HCT116 (cell line): ENCODE results near the gene ATP6V1B1. TPM values are rescaled to one million over a fixed set of nuclear protein-coding genes. Genes with fewer than 3 reads are reported as not detected.

Source experiments
- ATAC-seq: fragments of 200-7000 bp; cut with Tn5 transposase; 2 replicates; pipeline ENCODE4 v1.9.1; 2020; ENCODE audit warnings: mild to moderate bottlenecking, moderate library complexity
- BruUV-seq: library from RNA; stranded (reverse); fragments of 400-500 nt; replicated peaks from 2 replicates; lab custom pipeline; 2021; lab: Mats Ljungman, UMichigan
- CTCF ChIA-PET: fragments of 300-600 bp; sonication (Branson Sonifier 250); formaldehyde crosslinking; loops from one replicate; lab custom pipeline; 2021; ENCODE audit warnings: antibody characterized with exemption; lab: Charles Lee
- POLR2A ChIA-PET: fragments of 300-600, 350-600 bp; sonication (Branson Sonifier 250); formaldehyde crosslinking; loops from one replicate; lab custom pipeline; 2021; ENCODE audit warnings: antibody characterized with exemption; lab: Charles Lee
- RAD21 ChIA-PET, 2 experiments: fragments of 300-600 bp; sonication (Branson Sonifier 250); formaldehyde crosslinking; loops; one replicate each; lab custom pipeline; 2023; ENCODE audit warnings: low total read pairs in 2 of 2; ENCODE audit not compliant: uncharacterized antibody in 2 of 2, unreplicated experiment in 2 of 2, low non-redundant PET in 1 of 2; lab: Charles Lee
- DNase-seq: peaks from one replicate; pipeline ENCODE4 v3.0.0-alpha.2; 2010; ENCODE audit warnings: low read depth, low spot score
- H2AFZ ChIP-seq: fragments of 200-600 bp; shearing (Covaris generic), sonication (generic); 2 replicates; pipeline ENCODE4 v1.6.1; 2017; ENCODE audit warnings: low read depth, mixed run types, mixed read lengths, antibody characterized with exemption, low read length; ENCODE audit not compliant: poor library complexity, severe bottlenecking
- H3K27ac ChIP-seq: 2 replicates; pipeline ENCODE4 v1.5.1; 2012; ENCODE audit warnings: low read depth, low read length
- H3K27me3 ChIP-seq: fragments of 200-600 bp; sonication (generic); 2 replicates; pipeline ENCODE4 v1.6.1; 2016; ENCODE audit warnings: mixed run types, low read length, mixed read lengths; ENCODE audit not compliant: insufficient read depth
- H3K36me3 ChIP-seq, 2 experiments: fragments of 200-500 bp in 1 of 2; fragments of 200-600 bp in 1 of 2; sonication (Bioruptor generic) in 1 of 2; sonication (generic) in 1 of 2; 2 replicates each; pipeline versions ENCODE4 v1.5.1 to v1.6.1; 2014 to 2016; ENCODE audit warnings: low read length in 2 of 2, inconsistent platforms in 1 of 2, mixed read lengths in 1 of 2, mixed run types in 1 of 2; ENCODE audit not compliant: insufficient read depth in 2 of 2, control insufficient read depth in 1 of 2
- H3K4me1 ChIP-seq, 2 experiments: fragments of 200-600 bp in 1 of 2; sonication (generic) in 1 of 2; 2 replicates each; pipeline versions ENCODE4 v1.5.1 to v1.6.1; 2012 to 2017; ENCODE audit warnings: low read length in 2 of 2, inconsistent platforms in 1 of 2, mild to moderate bottlenecking in 1 of 2, mixed read lengths in 1 of 2, mixed run types in 1 of 2, moderate library complexity in 1 of 2; ENCODE audit not compliant: insufficient read depth in 2 of 2, control insufficient read depth in 1 of 2
- H3K4me2 ChIP-seq: fragments of 200-600 bp; sonication (generic); 2 replicates; pipeline ENCODE4 v1.6.1; 2017; ENCODE audit warnings: mixed run types, low read length, mixed read lengths
- H3K4me3 ChIP-seq, 2 experiments: fragments of 200-600 bp in 1 of 2; sonication (generic) in 1 of 2; replicated peaks in 1 of 2; 2 replicates each; pipeline ENCODE4 v1.5.1; 2011 to 2016; ENCODE audit warnings: low read length in 2 of 2, control low read depth in 1 of 2, low read depth in 1 of 2, mild to moderate bottlenecking in 1 of 2, mixed read lengths in 1 of 2, mixed run types in 1 of 2
- H3K79me2 ChIP-seq: fragments of 200-600 bp; sonication (generic); 2 replicates; pipeline ENCODE4 v1.6.1; 2017; ENCODE audit warnings: mild to moderate bottlenecking, mixed run types, low read length, moderate library complexity, mixed read lengths; ENCODE audit not compliant: insufficient read depth
- H3K9ac ChIP-seq: fragments of 200-600 bp; sonication (generic); 2 replicates; pipeline ENCODE4 v1.6.1; 2016; ENCODE audit warnings: low read length, mixed read lengths
- H3K9me2 ChIP-seq: fragments of 200-600 bp; sonication (generic), shearing (Covaris generic); 2 replicates; pipeline ENCODE4 v1.6.1; 2017; ENCODE audit warnings: mixed run types, mild to moderate bottlenecking, moderate library complexity; ENCODE audit not compliant: insufficient read depth
- H3K9me3 ChIP-seq, 2 experiments: fragments of 200-500 bp in 1 of 2; fragments of 200-600 bp in 1 of 2; sonication (Bioruptor generic) in 1 of 2; sonication (generic) in 1 of 2; 2 replicates each; pipeline ENCODE4 v1.6.1; 2014 to 2017; ENCODE audit warnings: low read length in 2 of 2, mixed read lengths in 2 of 2, inconsistent platforms in 1 of 2, low read depth in 1 of 2, mild to moderate bottlenecking in 1 of 2, mixed run types in 1 of 2, moderate library complexity in 1 of 2; ENCODE audit not compliant: control insufficient read depth in 1 of 2, insufficient read depth in 1 of 2
- H4K20me1 ChIP-seq: fragments of 200-600 bp; sonication (generic), shearing (Covaris generic); 2 replicates; pipeline ENCODE4 v1.6.1; 2017; ENCODE audit warnings: mixed run types, mild to moderate bottlenecking, moderate library complexity; ENCODE audit not compliant: insufficient read depth
- CBX3 ChIP-seq: IDR thresholded peaks from 2 replicates; pipeline ENCODE4 v1.6.1; 2012; ENCODE audit warnings: low read depth
- CTCF ChIP-seq, 3 experiments: fragments of 200-600 bp in 1 of 3; sonication (generic) in 1 of 3; IDR thresholded peaks in 2 of 3; conservative IDR thresholded peaks in 1 of 3; 2 replicates each; pipeline ENCODE4 v1.5.1; 2012 to 2017; ENCODE audit warnings: low read depth in 2 of 3, low read length in 2 of 3, antibody characterized with exemption in 1 of 3, borderline replicate concordance in 1 of 3, control low read depth in 1 of 3, mild to moderate bottlenecking in 1 of 3, mixed read lengths in 1 of 3, mixed run types in 1 of 3, moderate library complexity in 1 of 3; ENCODE audit not compliant: insufficient read depth in 1 of 3
- EGR1 ChIP-seq: IDR thresholded peaks from 2 replicates; pipeline ENCODE4 v1.6.1; 2012; ENCODE audit warnings: low read depth
- EZH2 ChIP-seq: fragments of 200-600 bp; sonication (generic); IDR thresholded peaks from 2 replicates; pipeline ENCODE4 v1.6.1; 2017; ENCODE audit warnings: antibody characterized with exemption, mixed run types
- MAX ChIP-seq: IDR thresholded peaks from 2 replicates; pipeline ENCODE4 v1.6.1; 2012
- POLR2A ChIP-seq: IDR thresholded peaks from 2 replicates; pipeline ENCODE4 v1.7.0; 2011; ENCODE audit warnings: borderline replicate concordance; ENCODE audit not compliant: insufficient read depth, insufficient read length; ENCODE audit errors: extremely low read depth
- POLR2AphosphoS5 ChIP-seq: IDR thresholded peaks from 2 replicates; pipeline ENCODE4 v1.6.1; 2011; ENCODE audit warnings: mild to moderate bottlenecking, low read depth, low read length, moderate library complexity
- RAD21 ChIP-seq: IDR thresholded peaks from 2 replicates; pipeline ENCODE4 v1.6.1; 2012; ENCODE audit warnings: low read depth, mild to moderate bottlenecking
- SIN3A ChIP-seq: IDR thresholded peaks from 2 replicates; pipeline ENCODE4 v1.6.1; 2012; ENCODE audit warnings: low read depth
- SP1 ChIP-seq: IDR thresholded peaks from 2 replicates; pipeline ENCODE4 v1.6.1; 2012; ENCODE audit warnings: low read depth
- TCF7L2 ChIP-seq: IDR thresholded peaks from 2 replicates; pipeline ENCODE4 v1.7.0; 2011; ENCODE audit warnings: borderline replicate concordance, inconsistent platforms; ENCODE audit not compliant: insufficient read depth, insufficient read length; ENCODE audit errors: extremely low read depth
- ZBTB33 ChIP-seq: IDR thresholded peaks from 2 replicates; pipeline ENCODE4 v1.6.1; 2011; ENCODE audit warnings: mild to moderate bottlenecking, low read length, moderate library complexity; ENCODE audit not compliant: insufficient replicate concordance; ENCODE audit errors: extremely low read depth
- intact Hi-C: fragments of 100-400 bp; cut with micrococcal nuclease; formaldehyde crosslinking; loops from 2 replicates; pipeline ENCODE4 v1.10.0; 2022
- total RNA-seq: library from RNA; stranded (reverse); gene quantifications from one replicate; pipeline ENCODE4 v1.2.1, GENCODE V29; 2021; ENCODE audit not compliant: unreplicated experiment

The ATP6V1B1 gene
- total RNA-seq, 1 experiment from 2014 or later = 0.74 TPM

- no peaks in the 10 kb centered on the region for H3K27me3 ChIP-seq
- H4K20me1 ChIP-seq = no peaks in the 10 kb centered on the region
- DNase-seq = no peak
- no peaks in the 10 kb centered on the region for H3K79me2 ChIP-seq
- H3K4me3 ChIP-seq = no peak overlapping the region
- H3K4me2 ChIP-seq = no peak overlapping the region
- ChIA-PET POLR2A (no interaction called here), RAD21 (no interaction called here), CTCF (no interaction called here)
- H3K9ac ChIP-seq = no peak overlapping the region
- no peaks in the 10 kb centered on the region for H3K36me3 ChIP-seq
- no peaks in the 10 kb centered on the region for H3K9me2 ChIP-seq
- peaks cover 3 to 13% of the 10 kb centered on the region in 2 experiments; a peak in 2 of 4 replicates for H3K4me1 ChIP-seq
- TF ChIP-seq ZBTB33 (no peak), MAX (no peak), TCF7L2 (no peak), CTCF (IDR thresholded peaks at IDR 0.05 in 2 of 3, conservative IDR thresholded peaks at IDR 0.05 in 1 of 3; ENCODE audit: borderline replicate concordance in 1 of 3, insufficient read depth in 1 of 3, low read depth in 2 of 3, low read length in 2 of 3) (no peak), EGR1 (no peak), CBX3 (no peak), SIN3A (no peak), RAD21 (no peak), POLR2A (no peak), POLR2AphosphoS5 (no peak), EZH2 (no peak), SP1 (no peak)
- H3K9me3 ChIP-seq = no peaks in the 10 kb centered on the region
- H2AFZ ChIP-seq = no peak overlapping the region
- intact Hi-C loops = no loop called here
- H3K27ac ChIP-seq = no peak overlapping the region
- BruUV-seq = no TSS peak
- no peak for ATAC-seq
These were observed 67.7 kb downstream of the ATP6V1B1 start for GRCh38 chr2:71003396-71003795.
